Ascending aorta (tissue), 2 donors: ENCODE measurements around the gene B4GALNT3. TPM values are rescaled to one million over a fixed set of nuclear protein-coding genes. Genes with fewer than 3 reads are reported as not detected.

ENCODE experiments used
- DNase-seq, 2 donors: peaks; one replicate each; pipeline ENCODE4 v3.0.0-alpha.2; 2019; ENCODE audit warnings: low spot score in 2 of 2
- H3K27ac ChIP-seq, 2 donors: fragments of 200-600 bp; sonication (generic); one replicate each; pipeline ENCODE4 v1.5.1; 2016 to 2017; ENCODE audit warnings: mild to moderate bottlenecking in 1 of 2
- H3K27me3 ChIP-seq: fragments of 200-600 bp; sonication (generic); one replicate; pipeline ENCODE4 v1.5.1; 2017
- H3K36me3 ChIP-seq, 2 donors: fragments of 200-600 bp; sonication (generic); one replicate each; pipeline ENCODE4 v1.5.1; 2016
- H3K4me1 ChIP-seq, 2 donors: fragments of 200-600 bp; sonication (generic); one replicate each; pipeline ENCODE4 v1.5.1; 2016 to 2017; ENCODE audit warnings: mild to moderate bottlenecking in 1 of 2
- H3K4me3 ChIP-seq, 2 donors: fragments of 200-600 bp; sonication (generic); one replicate each; pipeline ENCODE4 v1.5.1; 2016 to 2017; ENCODE audit warnings: mild to moderate bottlenecking in 1 of 2
- H3K9me3 ChIP-seq, 2 donors: fragments of 200-600 bp; sonication (generic); one replicate each; pipeline ENCODE4 v1.5.1; 2016
- intact Hi-C: fragments of 100-400 bp; cut with DNase I; formaldehyde crosslinking; loops from one replicate; pipeline ENCODE4 v1.15.1; 2023
- total RNA-seq: library from RNA; depleted of rRNA; stranded (reverse); fragments of >200 nt; gene quantifications from one replicate; pipeline ENCODE4 v1.1.0, GENCODE V29; 2016
- TF ChIP-seq, protein P1 (sequence below), 3 experiments: fragments of 200-600 bp in 2 of 3; fragments of 450-650 bp in 1 of 3; sonication (generic) in 2 of 3; IDR thresholded peaks; one replicate each; pipeline ENCODE4 v1.5.1; 2016 to 2019; ENCODE audit warnings: antibody characterized with exemption in 3 of 3, mild to moderate bottlenecking in 1 of 3, moderate library complexity in 1 of 3

B4GALNT3 gene
- total RNA-seq, 1 donor from 2014 or later, result 10.4 TPM

DNA sequence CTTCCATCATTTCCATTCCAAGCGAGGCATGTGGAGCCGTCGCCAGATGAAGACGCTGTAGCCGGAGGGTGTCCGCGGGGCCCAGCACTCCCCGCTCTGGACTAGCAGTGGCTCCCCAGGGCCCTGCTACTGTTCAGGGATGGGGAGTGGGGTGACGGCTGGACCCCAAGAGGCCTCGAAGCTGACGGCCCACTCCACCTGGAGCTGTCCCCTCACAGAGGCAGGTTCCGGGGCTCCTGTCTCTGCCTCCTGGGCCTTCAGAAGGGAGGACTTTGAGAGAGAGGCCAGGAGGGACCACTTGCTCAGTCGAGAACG lies 101.6 kb downstream of the B4GALNT3 start:
- Histone ChIP-seq H3K9me3 (no peaks in the 10 kb centered on the region), H3K4me3 (no peak overlapping the region), H3K27ac (no peak overlapping the region), H3K36me3 (peaks cover 11 to 34% of the 10 kb centered on the region in 2 donors), H3K27me3 (no peaks in the 10 kb centered on the region), H3K4me1 (peaks cover 0 to 7% of the 10 kb centered on the region in 2 donors)
- TF ChIP-seq, protein P1, sequence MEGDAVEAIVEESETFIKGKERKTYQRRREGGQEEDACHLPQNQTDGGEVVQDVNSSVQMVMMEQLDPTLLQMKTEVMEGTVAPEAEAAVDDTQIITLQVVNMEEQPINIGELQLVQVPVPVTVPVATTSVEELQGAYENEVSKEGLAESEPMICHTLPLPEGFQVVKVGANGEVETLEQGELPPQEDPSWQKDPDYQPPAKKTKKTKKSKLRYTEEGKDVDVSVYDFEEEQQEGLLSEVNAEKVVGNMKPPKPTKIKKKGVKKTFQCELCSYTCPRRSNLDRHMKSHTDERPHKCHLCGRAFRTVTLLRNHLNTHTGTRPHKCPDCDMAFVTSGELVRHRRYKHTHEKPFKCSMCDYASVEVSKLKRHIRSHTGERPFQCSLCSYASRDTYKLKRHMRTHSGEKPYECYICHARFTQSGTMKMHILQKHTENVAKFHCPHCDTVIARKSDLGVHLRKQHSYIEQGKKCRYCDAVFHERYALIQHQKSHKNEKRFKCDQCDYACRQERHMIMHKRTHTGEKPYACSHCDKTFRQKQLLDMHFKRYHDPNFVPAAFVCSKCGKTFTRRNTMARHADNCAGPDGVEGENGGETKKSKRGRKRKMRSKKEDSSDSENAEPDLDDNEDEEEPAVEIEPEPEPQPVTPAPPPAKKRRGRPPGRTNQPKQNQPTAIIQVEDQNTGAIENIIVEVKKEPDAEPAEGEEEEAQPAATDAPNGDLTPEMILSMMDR (IDR thresholded peaks at IDR 0.05), result no peak
- no peak for DNase-seq
- intact Hi-C loops, result loop anchor here (10.0 kb wide), 2 partner anchors 533 to 1023 kb away; no protein-coding TSS in a partner anchor

DNA sequence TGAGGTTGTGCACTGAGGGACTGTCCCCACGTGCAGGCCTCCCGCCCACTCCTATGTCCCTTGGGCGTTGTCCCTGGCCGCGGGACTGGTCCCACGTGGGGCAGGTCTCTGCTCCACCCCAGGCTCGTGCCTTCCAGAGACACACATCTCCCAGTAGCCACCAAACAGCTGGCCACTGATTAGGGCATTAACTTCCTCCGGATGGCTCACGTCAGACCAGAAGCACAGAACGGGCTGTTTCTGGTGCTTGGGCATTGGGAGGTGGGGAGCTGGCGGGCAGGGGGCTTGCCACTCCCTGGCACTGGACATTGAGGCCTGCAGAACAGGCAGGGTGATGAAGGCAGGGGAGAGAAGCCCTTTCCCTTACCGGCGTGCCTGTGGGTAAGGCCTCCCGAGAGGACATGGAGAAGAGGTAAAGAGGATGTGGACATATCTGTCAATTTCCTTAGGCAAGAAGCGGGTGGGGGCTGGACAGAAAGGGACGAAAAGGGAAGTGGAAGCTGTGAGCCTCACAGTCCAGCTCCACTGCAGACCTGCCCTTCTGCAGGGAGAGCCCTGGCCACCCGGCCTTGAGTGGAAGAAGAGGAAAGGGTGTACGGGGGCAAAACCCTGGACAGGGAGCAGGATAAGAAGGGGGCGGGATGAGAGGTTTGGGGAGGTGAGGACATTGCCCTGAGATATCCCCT lies 102.3 kb downstream of the B4GALNT3 start:
- intact Hi-C loops, result loop anchor here (10.0 kb wide), 2 partner anchors 533 to 1023 kb away; no protein-coding TSS in a partner anchor
- Histone ChIP-seq H3K27ac (peak overlapping the region; percentile 9 to 10), H3K4me1 (peaks cover 0 to 7% of the 10 kb centered on the region in 2 donors), H3K9me3 (no peaks in the 10 kb centered on the region), H3K27me3 (no peaks in the 10 kb centered on the region), H3K4me3 (peak overlapping the region in 1 of 2 donors; percentile 7), H3K36me3 (peaks cover 11 to 28% of the 10 kb centered on the region in 2 donors)
- peak in 1 of 2 donors; percentile 46 for DNase-seq
- TF ChIP-seq, protein P1 (IDR thresholded peaks at IDR 0.05), result no peak

DNA sequence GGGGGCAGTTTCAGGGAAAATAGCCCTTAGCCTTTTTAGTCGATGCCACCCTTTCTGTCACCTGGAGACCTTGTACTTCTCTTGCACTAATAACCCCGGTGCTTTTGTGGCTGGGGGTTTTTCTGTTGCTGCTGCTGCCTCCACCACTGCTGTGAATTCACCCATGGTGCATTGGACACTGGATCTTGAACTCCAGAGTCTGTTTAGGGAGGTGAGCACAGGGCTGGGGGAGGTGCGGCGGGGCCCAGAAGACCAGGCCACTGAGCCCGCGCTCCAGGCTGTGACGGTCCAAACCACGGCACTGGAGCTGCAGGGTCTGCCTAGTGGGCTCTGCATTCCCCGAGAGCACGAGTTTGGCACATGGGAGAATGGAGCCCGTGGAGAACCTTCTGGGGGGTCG lies 102.9 kb downstream of the B4GALNT3 start:
- no peaks in the 10 kb centered on the region for H3K27me3 ChIP-seq
- TF ChIP-seq, protein P1 (IDR thresholded peaks at IDR 0.05), result no peak
- no peaks in the 10 kb centered on the region for H3K9me3 ChIP-seq
- intact Hi-C loops, result loop anchor here (10.0 kb wide), 2 partner anchors 532 to 1022 kb away; no protein-coding TSS in a partner anchor
- peak overlapping the region; percentile 9 to 10 for H3K27ac ChIP-seq
- H3K4me3 ChIP-seq, result peak overlapping the region in 1 of 2 donors; percentile 7
- H3K4me1 ChIP-seq, result peaks cover 0 to 7% of the 10 kb centered on the region in 2 donors
- peaks cover 8 to 26% of the 10 kb centered on the region in 2 donors for H3K36me3 ChIP-seq
- no peak for DNase-seq

DNA sequence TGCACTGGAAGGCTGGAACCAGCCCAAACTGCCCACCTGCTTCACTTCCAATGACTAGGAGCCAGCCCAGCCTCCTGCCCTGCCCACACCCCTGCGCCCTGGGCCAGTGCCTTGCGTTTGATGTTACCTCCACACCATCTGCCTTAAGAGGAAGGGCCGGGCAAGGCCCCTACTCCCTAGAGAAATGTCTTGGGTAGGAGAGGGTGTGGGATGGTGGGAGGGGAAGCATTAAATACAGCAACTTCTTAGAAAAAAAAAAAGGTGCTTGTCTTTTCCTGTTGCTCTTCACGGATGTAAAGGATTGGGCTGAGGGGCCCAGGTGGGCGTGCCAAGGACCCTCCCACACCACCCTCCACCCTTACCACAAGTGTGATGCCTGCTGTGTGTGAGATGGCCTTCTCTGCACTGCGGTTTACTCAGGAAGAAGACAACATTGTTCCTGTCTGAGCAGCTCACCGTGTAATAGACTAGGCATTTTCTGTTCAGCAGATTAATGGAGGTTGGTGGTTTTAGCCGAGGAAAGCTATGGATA lies 103.6 kb downstream of the B4GALNT3 start:
- H3K27ac ChIP-seq, result peak overlapping the region in 1 of 2 donors; percentile 14

DNA sequence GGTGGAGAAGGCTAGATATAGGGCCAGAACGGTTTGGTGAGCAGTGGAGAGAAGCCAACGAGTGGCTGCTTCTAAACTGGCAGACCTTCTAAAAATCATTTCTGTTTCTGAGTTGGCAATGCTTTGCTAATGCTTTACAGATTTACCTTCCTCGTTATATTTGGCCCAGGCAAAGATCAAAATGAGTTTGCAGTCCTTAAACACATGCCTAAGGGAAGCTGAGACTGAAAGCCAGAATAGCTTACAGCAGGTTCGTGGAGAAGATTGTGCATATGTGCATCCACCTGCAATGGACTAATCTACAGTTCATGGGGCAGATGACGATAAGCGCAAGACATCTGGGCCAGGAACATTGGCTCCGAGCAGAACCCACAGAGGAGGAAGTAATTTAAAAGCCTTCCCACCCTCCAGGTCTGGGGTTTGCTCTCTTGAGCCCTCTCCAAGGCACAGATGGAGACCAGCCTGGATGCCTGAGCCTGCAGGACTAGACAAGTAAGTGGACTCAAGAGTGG lies 104.1 kb downstream of the B4GALNT3 start:
- Histone ChIP-seq H3K4me1 (peaks cover 0 to 7% of the 10 kb centered on the region in 2 donors), H3K9me3 (no peaks in the 10 kb centered on the region), H3K4me3 (no peak overlapping the region), H3K27me3 (no peaks in the 10 kb centered on the region), H3K27ac (peak overlapping the region in 1 of 2 donors; percentile 14), H3K36me3 (peaks cover 0 to 18% of the 10 kb centered on the region in 2 donors)
- intact Hi-C loops, result loop anchor here (10.0 kb wide), 2 partner anchors 531 to 1021 kb away; no protein-coding TSS in a partner anchor
- TF ChIP-seq, protein P1 (IDR thresholded peaks at IDR 0.05), result no peak
- DNase-seq, result no peak

More for the DNA sequence above, 103.6 kb downstream of the B4GALNT3 start:
- TF ChIP-seq, protein P1 (IDR thresholded peaks at IDR 0.05), result no peak
- H3K9me3 ChIP-seq, result no peaks in the 10 kb centered on the region
- peaks cover 0 to 7% of the 10 kb centered on the region in 2 donors for H3K4me1 ChIP-seq
- peaks cover 3 to 19% of the 10 kb centered on the region in 2 donors for H3K36me3 ChIP-seq
- H3K27me3 ChIP-seq, result no peaks in the 10 kb centered on the region
- intact Hi-C loops, result loop anchor here (10.0 kb wide), 2 partner anchors 531 to 1021 kb away; no protein-coding TSS in a partner anchor
- no peak overlapping the region for H3K4me3 ChIP-seq
- DNase-seq, result no peak
